ENCODE data around the gene RPL29.

Gene RPL29

DNA sequence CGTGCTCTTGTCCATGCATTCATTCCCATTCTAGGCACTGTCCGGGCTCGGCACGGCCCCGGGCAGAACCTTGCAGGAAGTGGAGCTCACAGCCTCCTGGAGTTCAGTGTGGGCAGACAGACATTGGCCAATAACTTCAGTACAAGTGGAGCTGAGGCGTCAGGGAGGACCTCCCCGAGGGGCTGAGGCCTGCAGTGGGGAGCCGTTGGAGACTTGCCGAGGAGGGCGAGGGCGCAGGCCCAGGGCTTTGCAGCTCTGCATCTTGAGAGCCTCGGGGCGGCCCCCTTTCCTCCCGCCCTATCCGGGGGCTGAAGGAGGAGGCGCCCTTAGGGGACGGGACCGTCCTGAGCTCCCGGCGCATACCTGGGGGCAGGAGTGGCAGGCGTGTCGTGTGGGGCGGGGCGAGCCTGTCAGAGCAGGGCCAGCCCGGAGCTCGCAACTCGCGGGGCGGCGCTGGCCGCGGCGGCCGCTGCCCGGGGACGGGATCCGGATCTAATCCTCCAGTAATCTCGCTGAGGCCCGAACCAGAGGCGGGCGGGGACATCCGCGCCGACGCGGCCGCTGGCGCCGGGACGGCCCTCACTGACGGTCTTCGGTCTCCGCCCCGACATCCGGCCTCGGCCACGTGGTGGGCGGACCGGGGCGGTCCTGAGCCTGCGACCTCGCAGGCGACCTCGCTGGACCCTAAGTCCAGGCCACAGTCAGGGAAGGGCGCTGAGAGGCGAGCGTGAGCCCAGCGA is 12.7 kb downstream of the RPL29 start, which contains the start of gene ACY1:
TSS of gene ACY1 (plus strand) at position 698 of the 740 bp plus-strand sequence. CDS start 530 bp downstream, outside the sequence.
- DNase-seq (ENCODE audit: low read depth in 3 of 3): peak; percentile 44 to 75 (median 69)

DNA sequence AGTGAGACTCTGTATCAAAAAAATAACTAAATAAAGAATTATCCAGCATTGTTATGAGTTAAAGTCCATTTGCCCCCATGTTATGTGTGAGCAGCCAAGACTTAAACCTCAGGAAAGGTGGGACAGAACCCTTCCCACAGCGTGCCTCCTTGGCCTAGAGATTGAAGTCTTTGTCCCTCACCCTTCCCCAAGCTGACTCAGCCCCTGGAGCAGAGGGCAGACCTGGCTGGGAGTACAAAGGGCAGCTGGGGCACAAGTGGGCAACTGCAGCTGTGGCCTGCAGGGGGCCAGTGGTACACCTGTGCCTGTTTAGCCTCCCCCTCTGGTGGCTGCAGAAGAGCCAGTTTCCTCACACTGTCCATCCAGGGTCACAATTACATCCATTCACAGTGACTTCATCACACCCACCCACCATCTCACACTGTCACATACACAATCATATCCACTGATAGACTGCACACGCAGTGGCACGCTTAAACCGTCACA is 13.3 kb downstream of the RPL29 start:
- DNase-seq (ENCODE audit: low read depth in 3 of 3): no peak

DNA sequence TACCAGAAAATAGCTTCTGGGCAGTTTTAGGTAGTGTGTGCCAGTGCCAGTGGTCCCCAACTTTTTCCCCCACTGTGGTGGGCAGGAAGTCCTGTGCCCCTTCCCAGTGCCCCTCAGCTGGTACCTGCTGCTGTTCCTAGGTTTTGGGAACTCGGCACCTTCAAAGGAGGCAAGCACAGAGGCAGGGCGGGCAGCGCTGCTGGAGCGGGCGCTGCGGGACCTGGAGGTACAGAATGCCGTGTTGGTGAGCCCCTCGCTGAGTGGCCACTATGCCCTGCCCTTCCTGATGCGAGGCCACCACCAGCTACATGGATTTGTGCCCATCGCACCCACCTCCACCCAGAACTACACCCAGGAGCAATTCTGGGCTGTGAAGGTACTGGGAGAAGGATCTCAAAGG is 15.4 kb downstream of the RPL29 start:
- DNase-seq (ENCODE audit: low read depth in 3 of 3): no peak

- DNase-seq (ENCODE audit: low read depth in 3 of 3): no peak
Measured at GRCh38 chr3:51978143-51978502, 17.6 kb downstream of the RPL29 start.

- no peak for DNase-seq (ENCODE audit: low read depth in 3 of 3)
Measured at GRCh38 chr3:51977446-51978142, 18.1 kb downstream of the RPL29 start.

GRCh38 chr3:51975852-51976549 is 19.7 kb downstream of the RPL29 start:
- no peak for DNase-seq (ENCODE audit: low read depth in 3 of 3)

DNA sequence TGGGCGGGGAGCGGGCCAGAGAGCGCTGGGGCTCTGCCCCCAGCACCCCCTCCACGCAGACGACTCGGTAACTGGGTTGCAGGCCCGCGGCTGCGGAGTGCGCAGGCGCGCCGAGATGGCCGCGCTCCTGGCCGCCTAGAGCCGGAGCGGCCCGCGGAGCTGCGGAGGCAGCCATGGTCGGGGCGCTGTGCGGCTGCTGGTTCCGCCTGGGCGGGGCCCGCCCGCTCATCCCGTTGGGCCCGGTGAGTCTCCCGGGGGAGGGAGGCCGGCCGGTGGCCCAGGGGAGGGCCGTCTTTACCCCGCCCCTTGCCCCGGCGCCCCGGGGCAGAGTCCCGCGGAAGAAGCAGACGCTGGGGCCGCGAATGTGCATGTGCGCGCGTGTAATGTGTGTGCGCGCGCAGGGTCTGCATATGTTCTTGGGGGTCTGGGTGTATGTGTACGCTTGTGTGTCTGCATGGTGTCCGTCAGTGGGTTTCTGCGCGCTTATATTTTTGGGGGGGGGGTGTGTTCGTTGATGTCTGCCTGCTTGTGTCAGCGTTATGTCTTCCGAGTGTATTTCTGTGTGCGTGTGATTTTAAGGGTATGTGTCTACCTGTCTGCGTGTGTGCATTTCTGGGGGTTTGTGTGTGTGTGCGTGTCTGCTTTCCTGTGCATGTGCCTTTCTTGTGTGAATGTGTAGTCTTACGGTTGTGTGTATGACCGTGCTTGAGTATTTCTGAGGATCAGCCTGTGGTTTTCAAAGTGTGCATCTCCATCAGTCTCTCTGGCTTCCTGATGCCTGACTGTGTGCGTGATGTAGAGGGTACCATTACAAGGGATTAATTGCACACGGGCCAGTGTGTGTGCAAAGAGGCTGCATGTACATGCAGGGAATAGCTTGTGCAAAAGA is 20.5 kb downstream of the RPL29 start, which contains the start of gene ABHD14A:
TSS of gene ABHD14A (plus strand) at position 102 of the 889 bp plus-strand sequence. CDS start at position 174, 72 bp downstream.
- DNase-seq (ENCODE audit: low read depth in 3 of 3): peak; percentile 39 to 59 (median 46)

DNA sequence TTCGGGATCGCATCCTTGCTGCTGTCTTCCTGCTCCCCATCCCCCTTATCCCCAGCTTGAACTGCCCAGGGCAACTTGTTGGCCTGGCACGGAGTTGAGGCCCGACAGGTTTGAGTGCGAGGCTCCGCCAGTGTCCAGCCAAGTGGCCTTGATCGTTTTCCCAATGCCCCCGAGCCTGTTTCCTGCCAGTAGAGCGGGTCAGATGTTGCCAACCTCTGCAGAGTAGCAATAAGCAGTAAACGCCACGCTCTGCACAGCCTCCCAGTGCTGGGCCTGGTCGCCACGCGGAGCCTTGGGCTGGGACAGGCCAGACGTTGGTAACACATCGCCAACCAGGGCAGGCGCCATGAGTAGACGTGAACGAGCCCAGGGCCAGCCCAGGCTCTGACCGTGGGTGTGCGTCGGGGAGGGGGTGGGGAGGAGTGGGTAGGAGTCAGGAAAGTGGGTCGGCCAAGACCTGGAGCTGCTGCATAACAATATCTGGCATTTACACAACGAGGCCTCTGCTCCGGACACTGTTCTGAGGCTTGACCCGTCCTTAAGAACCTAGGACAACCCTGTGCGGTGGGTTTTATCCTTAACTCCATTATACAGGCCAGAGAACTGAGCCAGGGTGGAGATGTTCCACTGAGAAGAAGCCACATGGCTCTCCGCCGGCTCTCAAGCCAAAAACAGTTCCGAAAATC is 21.3 kb downstream of the RPL29 start:
- DNase-seq (ENCODE audit: low read depth in 3 of 3): no peak

GRCh38 chr3:51971350-51971749 is 24.3 kb downstream of the RPL29 start:
- DNase-seq (ENCODE audit: low read depth in 3 of 3): no peak

DNA sequence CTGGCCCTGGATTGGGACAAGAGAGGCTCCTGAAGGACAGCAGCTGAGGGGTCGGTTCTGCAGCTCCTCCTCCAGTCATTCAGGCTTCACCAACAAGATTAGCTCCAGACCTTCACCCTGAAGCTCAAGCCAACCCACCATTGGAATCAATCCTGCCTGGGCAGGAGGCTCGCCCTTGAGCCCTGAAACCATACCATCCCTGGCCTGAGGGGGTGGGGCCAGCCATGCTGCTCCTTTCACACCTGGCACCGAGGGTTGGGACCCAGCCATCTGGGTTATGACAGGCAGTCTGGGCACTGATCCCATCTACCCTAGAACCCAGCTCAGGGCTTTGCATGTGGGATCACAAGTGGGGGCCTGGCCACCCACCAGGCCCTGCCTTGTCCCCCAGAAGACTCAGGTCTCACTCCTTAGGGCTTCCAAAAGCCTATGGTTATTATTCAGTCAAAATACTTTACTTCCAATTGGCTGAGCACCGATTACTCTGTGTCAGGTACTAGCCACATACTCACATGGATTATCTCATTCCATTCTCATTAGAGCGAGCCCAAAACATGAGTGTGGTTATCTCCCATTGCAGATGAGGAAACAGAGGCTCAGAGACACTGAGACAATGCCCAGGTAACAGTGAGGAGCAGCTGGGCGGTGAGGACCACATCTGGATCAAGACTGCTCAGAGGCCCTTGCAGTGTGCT is 24.9 kb downstream of the RPL29 start:
- no peak for DNase-seq (ENCODE audit: low read depth in 3 of 3)

DNA sequence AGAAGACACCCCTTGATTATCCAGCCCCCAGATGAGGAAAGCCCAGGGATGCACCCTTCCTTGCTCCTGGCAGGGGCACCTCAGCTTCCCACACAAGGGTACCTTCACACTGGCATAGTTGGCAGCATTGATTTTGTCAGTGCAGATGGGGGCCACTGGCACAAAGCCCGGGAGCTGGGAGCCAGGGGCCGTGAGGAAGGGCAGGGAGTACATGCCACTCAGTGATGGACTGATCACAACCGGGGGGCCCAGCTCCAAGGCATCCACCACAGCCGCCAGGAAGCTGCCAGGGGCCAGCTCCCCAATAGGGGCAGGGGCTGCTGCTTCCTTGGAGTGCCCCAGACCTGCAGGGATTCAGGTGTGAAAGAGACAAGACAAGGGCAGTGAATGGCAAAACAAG is 25.9 kb downstream of the RPL29 start:
- DNase-seq (ENCODE audit: low read depth in 3 of 3): no peak

DNA sequence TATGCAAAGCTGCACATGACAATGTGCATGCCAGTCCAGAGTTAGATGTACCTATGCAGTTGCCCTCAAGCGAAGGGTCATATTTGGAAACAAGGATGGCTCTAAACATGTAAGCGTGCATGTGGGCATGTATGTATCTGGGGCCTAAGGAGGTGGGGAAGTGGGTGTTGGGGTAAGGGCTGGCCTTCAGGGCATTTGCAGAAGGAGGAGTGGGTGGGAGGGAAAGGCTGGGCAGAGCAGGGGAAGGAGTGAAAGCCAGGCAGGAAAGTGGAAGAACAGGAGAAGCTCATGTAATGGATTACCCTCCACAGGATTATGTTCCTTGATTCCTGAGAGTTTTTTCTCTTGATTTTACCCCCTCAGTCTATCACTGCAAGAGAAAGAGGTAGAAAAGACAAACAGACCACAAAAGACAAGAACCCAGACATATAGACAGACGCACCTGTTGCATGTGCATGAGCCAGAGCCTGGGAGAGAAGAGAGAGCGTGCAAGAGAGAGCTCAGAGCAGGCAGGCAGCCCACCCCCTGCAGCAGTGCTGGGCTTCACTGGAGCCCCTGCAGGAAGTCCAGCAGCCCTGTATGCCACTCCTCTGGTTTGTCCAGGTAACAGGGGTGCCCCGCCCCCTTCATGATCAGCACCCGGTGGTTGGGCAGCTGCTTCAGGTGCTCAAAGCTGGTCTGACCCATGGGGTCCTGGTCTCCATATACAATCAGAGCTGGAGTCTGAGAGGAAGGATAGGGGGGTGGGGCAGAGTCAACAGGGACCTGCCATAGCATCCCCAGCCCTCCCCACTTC is 26.6 kb downstream of the RPL29 start:
- DNase-seq (ENCODE audit: low read depth in 3 of 3): no peak

- DNase-seq (ENCODE audit: low read depth in 3 of 3): no peak
Measured at GRCh38 chr3:51968170-51968775, 27.4 kb downstream of the RPL29 start.

DNA sequence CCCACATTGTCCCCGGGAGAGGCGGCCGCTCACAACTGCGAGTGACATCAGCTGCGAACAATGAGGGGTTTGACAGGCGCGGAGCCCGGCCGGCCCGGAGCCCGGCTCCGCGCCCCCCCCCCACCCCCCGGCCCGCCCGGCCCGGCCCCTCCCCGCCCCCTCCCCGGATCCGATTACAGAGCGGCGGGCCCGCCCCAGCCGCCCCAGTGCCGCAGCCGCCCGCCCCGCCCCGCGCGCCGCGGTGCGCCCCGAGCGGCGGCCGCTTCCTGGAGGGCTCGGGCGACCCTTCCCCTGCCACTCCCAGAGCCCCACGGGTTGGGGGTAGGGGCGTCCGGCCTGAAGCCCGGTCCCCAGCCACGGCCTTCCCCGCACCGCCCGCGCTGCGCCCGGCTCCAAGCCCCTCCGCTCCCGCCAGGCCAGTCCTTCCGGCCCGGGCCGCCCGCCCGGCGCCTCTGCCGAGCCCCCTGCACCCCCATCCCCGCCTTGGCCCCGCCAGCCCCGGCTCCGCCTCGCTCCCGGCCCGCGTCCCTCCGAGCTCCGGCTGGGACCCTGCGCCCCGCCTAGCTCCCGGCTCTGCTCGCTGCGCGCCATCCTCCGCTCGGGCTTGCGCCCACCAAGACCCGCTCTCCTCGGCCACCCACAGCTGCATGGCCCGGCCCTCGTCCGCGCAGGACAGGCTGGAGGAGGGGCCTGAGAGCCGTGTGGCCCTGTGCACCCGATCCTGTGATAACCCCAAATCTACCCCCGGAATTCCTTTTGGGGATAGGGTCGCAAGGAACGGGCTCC is 28.1 kb downstream of the RPL29 start, which contains the start of gene PCBP4:
TSS of gene PCBP4 (minus strand) at position 71 of the 786 bp plus-strand sequence. CDS start 6,214 bp downstream, outside the sequence.
- no peak for DNase-seq (ENCODE audit: low read depth in 3 of 3)

GRCh38 chr3:51966922-51967383 is 28.7 kb downstream of the RPL29 start:
- DNase-seq (ENCODE audit: low read depth in 3 of 3): peak in 1 of 3 donors; percentile 37

GRCh38 chr3:51966486-51966885 is 29.2 kb downstream of the RPL29 start:
- DNase-seq (ENCODE audit: low read depth in 3 of 3): no peak

GRCh38 chr3:51966016-51966415 is 29.7 kb downstream of the RPL29 start:
- no peak for DNase-seq (ENCODE audit: low read depth in 3 of 3)

GRCh38 chr3:51964521-51964920 is 31.2 kb downstream of the RPL29 start:
- no peak for DNase-seq (ENCODE audit: low read depth in 3 of 3)

Data from stimulated activated CD4-positive, alpha-beta T cell treated with anti-CD3 and anti-CD28 coated beads, TNF-alpha, amount 100 ng/mL, for 48 hours (primary cell).